ENCODE results near the gene CALML4.

DNA sequence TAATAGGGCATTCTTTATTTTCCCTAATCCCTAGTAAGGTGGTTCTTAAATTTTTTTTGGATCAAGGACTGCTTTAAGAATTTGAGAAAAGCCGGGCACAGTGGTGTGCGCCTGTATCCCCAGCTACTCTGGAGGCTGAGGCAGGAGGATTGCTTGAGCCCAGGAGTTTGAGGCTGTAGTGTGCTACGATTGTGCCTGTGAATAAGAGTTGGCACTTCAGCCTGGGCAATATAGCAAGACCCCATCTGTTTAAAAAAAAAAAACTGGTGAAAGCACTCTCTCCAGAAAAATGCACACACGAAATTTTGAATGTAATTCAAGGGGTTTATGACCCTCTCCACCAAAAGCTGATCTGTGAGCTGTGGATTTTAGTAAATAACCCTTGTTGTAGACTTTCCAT is 32.0 kb downstream of the CALML4 start:
- TF ChIP-seq, protein P1, sequence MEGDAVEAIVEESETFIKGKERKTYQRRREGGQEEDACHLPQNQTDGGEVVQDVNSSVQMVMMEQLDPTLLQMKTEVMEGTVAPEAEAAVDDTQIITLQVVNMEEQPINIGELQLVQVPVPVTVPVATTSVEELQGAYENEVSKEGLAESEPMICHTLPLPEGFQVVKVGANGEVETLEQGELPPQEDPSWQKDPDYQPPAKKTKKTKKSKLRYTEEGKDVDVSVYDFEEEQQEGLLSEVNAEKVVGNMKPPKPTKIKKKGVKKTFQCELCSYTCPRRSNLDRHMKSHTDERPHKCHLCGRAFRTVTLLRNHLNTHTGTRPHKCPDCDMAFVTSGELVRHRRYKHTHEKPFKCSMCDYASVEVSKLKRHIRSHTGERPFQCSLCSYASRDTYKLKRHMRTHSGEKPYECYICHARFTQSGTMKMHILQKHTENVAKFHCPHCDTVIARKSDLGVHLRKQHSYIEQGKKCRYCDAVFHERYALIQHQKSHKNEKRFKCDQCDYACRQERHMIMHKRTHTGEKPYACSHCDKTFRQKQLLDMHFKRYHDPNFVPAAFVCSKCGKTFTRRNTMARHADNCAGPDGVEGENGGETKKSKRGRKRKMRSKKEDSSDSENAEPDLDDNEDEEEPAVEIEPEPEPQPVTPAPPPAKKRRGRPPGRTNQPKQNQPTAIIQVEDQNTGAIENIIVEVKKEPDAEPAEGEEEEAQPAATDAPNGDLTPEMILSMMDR (IDR thresholded peaks at IDR 0.05), result no peak
- no peak for TF ChIP-seq POLR2AphosphoS5 (IDR thresholded peaks at IDR 0.05)

Measured in gastroesophageal sphincter (tissue), 3 donors.